GDM1 (cell line): Measurements from ENCODE around the gene TLR6.

Source experiments
- DNase-seq: peaks from one replicate; lab custom pipeline; 2025; lab: John Stamatoyannopoulos, UW

Gene TLR6

DNA sequence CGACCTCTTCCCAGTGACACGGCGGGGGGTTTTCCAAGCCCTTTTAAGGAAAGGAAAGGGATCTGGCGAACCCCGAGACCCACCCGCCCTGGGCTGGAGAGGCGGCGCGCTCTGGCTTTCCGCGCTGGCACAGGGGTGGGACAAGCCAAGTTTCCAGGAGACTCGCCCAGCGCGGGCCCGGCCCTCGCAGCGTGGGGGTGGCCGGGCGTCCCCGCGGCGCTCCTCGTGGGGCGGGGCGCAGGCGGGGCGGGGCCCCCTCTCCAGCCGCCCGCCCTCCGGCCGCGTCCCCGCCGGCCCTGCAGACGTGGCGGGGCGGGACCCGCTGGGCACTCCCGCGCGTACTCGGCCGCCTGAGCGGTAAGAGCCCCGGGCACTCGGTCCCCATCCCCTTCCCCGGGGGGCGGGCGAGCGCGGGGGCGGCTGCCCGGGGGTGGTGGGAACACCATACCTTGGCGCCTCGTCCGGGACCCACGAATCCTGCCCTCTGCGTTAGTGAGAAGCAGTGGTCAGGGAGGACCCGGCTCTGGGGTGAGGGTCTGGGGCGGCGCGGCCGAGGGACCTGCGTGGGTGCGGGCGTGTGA, 11.0 kb upstream of the TLR6 start, which contains the start of gene FAM114A1:
FAM114A1 (plus strand) TSS at position 329 of the 581 bp plus-strand sequence. CDS start 10,273 bp downstream, outside the sequence.
- no peak for DNase-seq

DNA sequence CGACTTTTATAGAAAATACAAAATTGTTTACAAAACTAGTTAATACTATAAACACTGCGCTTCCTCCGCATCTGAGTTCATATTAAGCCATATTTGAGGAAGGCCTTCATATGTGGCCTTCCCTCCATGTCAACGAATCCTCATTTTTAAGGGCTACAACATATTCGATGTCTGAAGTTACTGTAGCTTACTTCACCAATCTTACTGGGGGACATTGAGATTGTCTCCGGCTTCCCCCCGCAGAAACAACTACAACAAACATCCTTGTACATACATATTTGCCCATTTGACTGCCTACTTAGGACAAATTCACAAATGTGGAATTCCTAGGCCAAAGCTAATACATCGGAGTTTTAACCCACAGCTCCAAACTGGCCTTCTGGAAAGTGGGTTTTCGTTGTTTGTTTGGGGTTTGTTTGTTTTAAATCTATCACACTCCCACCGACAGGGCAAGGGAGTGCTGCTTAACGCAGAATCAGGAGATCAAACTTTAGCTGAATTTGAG, 10.4 kb upstream of the TLR6 start:
- no peak for DNase-seq

DNA sequence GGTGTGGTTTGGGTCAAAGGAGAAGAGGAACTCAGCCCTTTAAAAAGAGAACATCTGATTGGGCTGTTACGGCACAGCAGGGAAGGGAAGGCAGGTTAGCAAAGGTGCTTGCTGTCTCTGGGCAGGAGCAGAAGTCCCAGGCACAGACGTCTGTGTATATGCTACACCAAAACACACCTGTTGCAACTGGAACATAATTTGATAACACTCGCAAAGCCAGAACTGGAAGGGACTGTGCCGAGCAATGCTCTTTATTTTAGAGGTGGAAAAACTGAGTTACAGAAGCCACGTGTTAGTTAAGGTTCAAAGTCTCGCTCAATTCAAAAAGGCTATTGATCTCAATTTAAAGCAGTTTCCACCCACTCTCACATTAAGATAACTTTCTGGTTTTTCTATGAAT, 8.8 kb upstream of the TLR6 start:
- DNase-seq = no peak

DNA sequence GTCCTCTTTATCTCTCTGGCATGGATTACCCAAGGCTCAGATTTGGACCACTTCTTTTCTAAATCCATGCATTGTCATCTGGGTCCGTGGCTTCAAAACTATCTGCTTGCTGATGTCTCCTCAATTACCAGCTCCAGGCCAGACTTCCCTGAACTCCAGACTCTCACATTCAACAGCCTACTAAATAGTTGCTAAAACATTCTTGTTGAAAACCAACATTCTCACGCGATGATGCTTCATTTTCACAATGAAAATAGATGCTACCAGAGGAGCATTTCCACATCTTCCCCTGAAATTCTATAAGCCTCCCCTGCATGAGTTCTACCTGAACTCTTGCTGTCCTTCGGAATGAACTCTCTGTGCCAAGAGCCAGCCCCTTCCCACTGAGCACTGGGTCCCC, 5.2 kb upstream of the TLR6 start:
- DNase-seq = no peak

DNA sequence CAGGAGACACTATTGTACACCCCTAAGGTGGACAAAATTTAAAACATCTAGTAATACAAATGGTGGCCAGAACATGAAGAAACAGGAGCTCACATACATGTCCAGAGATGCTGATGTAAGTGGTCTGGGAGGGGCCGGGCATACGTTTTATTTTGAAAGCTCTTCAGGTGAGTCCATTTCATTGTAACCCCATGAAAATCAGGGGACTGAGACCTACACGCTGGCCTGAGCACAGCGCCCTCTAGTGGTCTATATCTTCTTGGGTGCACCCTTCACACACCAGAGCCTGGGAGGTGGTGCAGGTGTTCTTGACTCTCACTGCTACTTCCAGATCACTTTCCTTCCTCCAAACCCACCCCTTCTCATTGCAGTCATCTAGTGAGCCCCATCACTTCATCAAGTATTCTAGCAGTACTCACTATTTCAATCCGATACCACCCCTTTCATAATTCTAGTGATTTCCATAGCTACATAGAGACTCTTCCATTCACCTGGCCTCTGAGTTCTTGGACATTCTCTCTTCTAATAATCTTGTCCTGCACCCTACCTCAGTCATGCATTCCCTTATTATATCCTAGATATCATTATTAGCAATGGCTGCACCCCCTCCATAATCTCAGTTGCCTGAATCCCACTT, 4.3 kb upstream of the TLR6 start:
- DNase-seq = peak; percentile 53

DNA sequence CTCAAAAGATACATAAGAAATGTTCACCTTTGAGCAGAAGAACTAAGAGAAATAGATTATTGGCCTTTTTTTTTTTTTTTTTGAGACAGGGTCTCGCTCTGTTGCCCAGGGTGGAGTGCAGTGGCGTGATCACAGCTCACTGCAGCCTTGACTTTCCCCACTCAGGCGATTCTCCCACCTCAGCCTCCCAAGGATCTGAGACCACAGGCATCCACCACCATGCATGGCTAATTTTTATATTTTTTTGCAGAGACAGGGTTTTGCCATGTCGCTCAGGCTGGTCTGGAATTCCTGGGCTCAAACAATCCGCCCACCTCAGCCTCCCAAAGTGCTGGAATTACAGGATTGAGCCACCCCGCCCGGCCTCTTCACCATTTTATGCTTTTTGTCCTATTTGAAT, 2.9 kb upstream of the TLR6 start:
- DNase-seq = no peak

DNA sequence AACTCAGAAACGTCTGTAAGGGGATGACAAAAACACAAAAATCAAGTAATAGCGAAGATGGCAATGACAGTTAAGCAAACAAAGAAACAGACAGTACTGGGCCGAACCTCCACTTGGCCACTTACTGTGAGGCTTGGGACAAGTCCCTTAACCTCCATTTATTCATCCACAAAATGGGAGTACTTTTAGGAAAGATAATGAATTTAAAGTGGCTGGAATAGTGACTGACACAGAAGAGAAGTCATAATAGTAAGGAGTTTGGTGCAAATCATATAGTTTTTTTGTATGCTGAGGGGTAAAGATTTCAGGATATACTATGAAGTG, 1.4 kb upstream of the TLR6 start:
- no peak for DNase-seq

DNA sequence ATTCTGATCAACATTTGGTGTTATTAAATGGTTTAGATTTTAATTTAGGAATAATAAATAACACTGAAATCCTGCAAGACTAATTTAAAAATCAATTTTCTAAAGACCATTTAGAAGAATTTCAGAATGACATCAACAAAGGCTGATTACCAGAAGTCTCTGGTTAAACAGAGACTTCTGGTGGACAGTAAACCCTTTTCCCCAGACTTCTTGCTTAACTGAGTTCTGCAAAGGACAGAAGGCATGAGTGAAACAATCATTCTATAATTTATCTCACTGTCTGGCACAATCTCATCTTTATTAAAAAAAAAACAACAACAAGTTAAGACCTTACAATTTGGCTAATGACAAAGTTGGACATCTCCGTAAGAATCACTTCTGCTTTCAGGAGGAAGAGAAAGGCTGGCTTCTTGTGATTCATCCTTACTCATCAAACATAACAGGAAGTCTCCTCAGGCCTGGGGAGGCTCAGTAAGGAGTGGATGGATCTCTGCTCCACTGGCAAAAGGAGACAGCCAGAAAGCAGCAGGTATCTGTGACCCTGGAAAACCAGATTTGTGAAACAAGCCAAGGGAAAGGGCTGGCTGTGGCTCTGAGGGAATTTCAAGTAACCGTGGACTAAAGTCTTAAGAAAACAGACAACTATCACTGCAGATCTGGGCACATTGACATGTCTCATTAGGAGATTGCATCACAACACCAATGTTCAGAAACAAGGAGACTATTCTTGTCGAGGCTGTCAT, 908 bp upstream of the TLR6 start:
- peak; percentile 64 for DNase-seq

DNA sequence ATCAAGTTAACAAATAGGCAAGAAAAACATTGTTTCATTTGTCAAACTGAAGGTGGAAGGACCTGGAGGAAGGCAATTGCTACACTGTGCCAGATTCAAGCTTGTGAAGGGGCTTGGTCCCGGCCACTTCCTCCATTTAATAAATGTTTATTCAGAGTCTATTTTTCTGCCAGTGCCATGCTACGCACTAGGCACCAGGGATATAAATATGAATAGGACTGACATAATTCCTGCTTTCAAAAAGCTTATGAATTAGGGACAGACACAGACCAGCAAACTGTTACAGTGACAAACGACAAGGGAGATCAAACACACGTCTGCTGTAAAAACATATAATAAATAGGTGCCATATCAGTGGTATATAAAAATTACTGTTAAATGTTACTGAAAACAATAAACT, 571 bp downstream of the TLR6 start:
- DNase-seq = no peak

DNA sequence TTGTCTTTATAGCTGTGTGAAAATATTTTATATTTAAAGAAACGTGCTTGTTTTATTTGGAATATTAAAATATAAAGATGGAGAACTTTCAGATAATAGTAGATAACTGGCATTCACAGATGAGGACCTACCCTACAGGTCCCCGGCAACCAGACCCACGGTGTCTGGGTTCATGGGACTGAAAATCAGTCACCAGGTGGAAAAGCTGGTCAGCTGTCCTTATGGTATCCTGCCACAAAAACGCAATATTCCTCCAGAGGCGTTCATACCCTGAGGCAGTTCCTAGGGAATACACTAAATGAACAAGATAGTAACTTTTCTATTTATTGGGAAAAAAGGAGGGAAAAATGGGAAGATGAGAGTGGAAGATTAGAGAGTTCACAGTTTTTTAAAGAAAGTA, 1.2 kb downstream of the TLR6 start:
- DNase-seq = no peak

DNA sequence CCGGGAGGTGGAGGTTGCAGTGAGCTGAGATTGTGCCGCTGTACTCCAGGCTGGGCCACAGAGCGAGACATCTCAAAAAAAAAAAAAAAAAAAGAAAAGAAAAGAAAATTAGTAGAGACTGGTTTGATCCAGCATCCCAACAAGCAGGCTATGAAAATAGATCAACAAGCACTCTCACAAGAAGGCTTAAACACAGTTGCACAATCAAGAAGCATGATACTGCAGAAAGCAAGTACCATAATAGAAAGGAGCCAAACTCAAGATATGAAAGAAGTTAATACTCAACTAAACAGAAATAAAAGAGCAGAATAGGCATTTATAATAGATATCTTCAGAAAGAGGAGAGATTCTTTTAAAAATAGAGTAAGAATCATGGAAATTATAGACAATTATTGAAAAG, 10.6 kb downstream of the TLR6 start:
- no peak for DNase-seq

DNA sequence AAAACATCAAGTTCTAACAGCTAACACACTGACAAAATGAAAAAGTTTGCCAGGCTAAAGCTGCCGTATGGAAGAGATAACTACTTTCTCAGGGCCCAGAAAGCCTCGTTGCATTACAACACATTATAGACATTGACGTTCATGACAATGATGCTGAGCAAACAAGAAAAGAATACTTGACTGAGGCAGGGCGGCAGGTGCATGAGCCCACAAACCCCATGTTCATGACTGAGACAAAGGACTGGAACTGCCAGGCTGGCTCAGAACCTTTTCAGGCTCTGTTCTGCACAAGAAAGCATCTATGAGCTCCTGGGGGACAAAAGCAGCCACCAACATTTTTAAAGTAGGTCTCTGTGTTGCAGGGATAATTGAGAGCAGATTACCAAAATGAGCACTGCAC, 13.6 kb downstream of the TLR6 start:
- DNase-seq = no peak

DNA sequence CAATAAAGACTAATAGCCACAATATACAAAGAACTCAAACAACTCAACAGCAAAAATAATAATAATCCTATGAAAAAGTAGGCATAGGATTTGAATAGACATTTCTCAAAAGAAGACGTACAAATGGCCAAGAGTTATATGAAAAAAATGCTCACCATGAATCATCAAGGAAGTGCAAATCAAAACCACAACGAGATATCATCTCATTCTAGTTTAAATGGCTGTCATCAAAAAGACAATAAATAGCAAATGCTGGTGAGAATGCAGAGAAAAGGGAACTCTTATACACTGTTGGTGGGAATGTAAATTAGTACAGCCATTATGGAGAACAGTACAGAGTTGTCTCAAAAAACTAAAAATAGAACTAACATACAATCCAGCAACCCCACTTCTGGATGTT, 18.8 kb downstream of the TLR6 start:
- no peak for DNase-seq

DNA sequence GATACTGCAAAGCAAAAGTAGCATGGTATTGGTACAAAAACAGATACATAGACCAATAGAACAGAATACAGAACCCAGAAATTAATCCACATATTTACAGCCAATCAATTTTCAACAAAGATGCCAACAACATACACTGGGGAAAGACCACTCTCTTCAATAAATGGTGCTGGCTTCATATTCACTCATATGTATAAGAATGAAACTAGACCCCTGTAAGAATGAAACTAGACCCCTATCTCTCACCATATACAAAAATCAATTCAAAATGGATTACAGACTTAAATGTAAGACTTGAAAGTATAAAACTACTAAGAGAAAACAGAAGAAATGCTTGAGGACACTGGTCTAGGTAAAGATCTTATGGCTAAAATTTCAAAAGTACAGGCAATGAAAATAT, 19.3 kb downstream of the TLR6 start:
- DNase-seq = no peak

DNA sequence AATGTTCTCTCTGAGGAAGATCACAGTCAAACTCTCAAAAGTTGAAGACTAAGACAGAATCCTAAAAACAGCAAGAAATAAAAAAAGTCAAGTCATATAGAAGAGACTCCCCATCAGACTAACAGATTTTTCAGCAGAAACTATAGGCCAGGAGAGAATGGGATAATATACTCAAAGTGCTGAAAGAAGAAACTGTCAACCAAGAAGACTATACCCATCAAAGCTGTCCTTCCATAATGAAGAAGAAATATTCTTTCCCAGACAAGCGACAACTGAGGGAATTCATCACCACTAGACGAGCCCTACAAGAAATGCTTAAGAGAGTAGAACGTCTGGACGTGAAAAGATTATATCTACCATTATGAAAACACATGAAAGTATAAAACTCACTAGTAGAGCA, 22.0 kb downstream of the TLR6 start:
- DNase-seq = no peak

DNA sequence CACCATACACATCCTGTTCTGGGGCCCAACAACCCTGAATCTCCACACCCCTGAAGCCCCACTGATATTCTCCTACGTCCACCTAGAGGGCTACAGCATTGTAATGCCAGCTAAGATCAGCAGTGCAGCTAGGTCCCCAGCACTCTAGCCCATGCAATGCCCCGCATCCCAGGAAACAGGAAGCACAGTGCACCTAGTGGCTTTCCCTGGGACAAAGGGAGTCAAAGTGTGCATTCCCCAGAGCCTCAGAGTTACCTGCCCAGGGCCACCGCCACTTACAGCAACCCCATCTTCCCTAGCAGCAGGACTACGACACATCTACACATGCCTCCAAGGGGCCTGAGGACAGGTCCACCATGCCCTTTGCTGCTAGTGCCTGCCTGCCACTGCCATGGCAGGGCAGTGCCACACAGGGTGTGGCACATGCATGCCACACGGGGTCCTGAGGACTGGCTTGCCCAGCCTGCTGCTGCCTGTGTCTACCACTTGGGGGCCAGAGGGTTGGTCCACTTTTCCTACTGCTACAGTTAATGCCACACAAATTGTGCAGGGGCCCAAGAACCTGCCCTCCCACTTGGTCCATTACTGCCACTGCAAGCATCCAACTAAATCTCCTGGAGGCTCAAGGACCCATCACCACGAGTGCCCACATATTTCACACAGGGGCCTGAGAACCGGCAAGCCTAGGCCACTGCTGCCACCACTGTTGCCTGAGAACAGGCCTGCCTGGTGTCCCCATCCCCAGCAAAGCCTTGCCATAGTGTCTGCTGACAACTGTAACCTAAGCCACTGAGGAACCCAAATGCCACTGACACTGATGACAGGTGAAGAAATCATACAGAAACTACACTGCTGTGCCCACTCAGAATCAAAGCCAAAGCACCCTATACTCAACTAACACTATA, 23.7 kb downstream of the TLR6 start:
- DNase-seq = no peak

DNA sequence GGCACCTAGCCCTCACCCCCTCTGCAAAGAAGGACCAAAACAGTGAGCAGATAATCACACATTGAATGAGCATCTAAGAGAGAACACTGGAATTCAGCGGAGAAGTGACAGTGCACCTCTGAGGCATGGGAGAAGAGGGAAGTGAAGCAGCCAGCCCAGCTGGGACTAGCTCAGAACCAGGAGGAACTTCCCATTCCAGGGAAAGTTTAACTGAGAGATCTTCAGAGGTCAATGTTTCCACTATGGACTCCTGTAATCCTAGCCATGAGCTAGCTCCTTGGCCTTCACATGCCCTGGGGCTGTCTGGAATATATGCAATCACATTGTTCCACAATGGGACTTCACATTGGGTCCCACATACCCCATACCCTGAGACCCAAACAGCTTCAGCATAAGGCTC, 24.4 kb downstream of the TLR6 start:
- no peak for DNase-seq

DNA sequence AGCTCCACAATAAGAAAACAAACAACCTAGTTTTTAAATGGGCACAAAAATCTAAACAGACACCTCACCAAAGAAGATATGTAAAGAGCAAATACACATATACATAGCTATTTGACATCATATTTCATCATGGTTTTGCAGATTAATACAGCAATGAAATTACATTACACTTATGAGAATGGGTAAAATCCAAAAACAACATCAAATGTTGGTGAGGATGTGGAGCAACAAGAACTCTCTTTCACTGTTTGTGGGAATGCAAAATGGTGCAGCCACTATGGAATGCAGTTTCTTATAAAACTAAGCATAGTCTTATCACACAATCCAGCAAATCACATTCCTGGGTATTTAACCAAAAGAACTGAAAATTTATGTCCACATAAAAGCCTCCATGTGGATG, 25.0 kb downstream of the TLR6 start:
- no peak for DNase-seq

DNA sequence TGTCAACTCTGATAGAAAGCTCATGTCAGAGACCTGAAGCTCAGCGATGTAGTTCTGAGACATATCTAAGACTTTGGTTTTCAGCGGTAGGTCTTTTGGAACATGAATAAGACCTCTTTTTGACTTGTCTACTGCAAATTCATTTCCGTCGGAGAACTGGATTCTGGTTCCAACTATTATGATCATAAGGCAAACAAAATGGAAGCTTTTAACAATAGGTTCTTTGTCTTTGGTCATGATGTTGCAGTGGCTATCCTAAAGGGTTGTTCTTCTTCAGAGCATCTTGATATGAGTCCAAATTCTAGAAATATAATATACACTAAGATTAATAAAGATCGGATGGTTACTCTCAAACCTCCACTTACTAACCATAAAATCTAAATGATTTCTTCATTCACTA, 27.4 kb downstream of the TLR6 start:
- no peak for DNase-seq

DNA sequence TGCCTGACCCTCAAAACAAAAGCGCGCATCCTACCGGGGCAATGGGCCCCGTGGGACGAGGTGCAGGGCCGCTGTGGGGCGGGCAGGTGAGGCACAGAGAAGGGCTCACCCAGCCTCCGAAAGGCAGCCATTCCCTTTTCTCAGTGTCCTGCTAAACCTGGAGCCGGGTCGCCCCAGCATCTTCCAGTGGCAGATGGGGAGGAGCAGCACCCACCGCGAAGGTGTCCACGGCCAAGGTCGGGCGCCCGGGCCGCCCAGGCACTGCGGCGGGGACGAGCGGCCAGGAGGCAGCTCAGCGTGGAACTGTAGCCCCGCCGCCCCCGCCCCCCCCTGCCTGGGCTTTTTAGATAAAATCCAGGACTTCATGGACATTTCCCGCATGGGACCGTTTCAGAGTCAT, 32.9 kb downstream of the TLR6 start:
- no peak for DNase-seq

DNA sequence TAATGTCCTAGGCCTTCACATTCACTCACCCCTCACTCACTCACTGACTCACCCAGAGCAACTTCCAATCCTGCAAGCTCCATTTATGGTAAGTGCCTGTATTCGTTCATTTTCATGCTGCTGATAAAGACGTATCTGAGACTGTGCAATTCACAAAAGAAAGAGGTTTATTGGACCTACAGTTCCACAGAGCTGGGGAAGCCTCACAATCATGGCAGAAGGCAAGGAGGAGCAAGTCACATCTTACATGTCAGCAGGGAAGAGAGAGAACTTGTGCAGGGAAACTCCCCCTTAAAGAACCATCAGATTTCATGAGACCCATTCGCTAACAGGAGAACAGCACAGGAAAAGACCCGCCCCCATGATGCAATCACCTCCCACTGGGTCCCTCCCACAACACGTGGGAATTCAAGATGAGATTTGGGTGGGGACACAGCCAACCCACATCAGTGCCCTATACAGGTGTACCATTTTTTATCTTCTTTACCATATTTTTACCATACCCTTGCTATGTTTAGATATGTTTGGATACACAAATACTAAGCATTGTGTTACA, 33.8 kb downstream of the TLR6 start:
- no peak for DNase-seq

DNA sequence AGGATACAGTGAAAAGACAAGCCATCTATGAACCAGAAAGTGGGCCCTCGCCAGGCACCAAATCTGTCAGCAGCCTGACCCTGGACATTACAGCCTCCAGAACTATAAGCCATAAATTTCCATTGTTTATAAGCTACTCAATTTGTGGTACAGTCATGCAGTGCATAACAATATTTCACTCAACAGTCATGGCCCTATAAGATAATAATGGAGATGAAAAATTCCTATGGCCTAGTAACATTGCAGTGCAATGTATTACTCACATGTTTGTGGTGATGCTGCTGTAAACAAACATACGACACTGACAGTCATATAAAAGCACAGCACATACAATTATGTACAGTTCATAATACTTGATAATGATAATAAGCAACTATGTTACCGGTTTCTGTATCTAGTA, 34.9 kb downstream of the TLR6 start:
- DNase-seq = no peak
